Testis (tissue), 3 donors: ENCODE measurements around the gene DEAF1. TPM values are rescaled to one million over a fixed set of nuclear protein-coding genes. Genes with fewer than 3 reads are reported as not detected.

ENCODE experiments used
- DNase-seq: peaks from one replicate; pipeline ENCODE4 v3.0.0-alpha.2; 2019
- H3K27ac ChIP-seq, 2 donors: fragments of 200-600 bp; sonication (generic); one replicate each; pipeline ENCODE4 v1.5.1; 2019
- H3K27me3 ChIP-seq: fragments of 200-600 bp; sonication (generic); one replicate; pipeline ENCODE4 v1.5.1; 2019
- H3K36me3 ChIP-seq: fragments of 200-600 bp; sonication (generic); one replicate; pipeline ENCODE4 v1.5.1; 2017; ENCODE audit warnings: low read depth; ENCODE audit errors: missing control alignments
- H3K4me1 ChIP-seq: fragments of 200-600 bp; sonication (generic); one replicate; pipeline ENCODE4 v1.5.1; 2019
- H3K4me3 ChIP-seq, 2 donors: fragments of 200-600 bp; sonication (generic); one replicate each; pipeline ENCODE4 v1.5.1; 2017 to 2019
- H3K9me3 ChIP-seq: fragments of 200-600 bp; sonication (generic); one replicate; pipeline ENCODE4 v1.5.1; 2017
- CTCF ChIP-seq, 3 experiments: fragments of 450-650 bp in 2 of 3; fragments of 200-600 bp in 1 of 3; sonication (generic) in 1 of 3; IDR thresholded peaks; one replicate each; pipeline ENCODE4 v1.5.1; 2016 to 2019; ENCODE audit warnings: antibody characterized with exemption in 3 of 3, mild to moderate bottlenecking in 2 of 3, moderate library complexity in 1 of 3
- POLR2A ChIP-seq: fragments of 450-650 bp; IDR thresholded peaks from one replicate; pipeline ENCODE4 v1.6.1; 2017; ENCODE audit warnings: antibody characterized with exemption, mild to moderate bottlenecking, moderate library complexity
- WGBS, 2 donors: methylation state at CpG; one replicate each; pipeline ENCODE4 v1.1.5; 2018; 5-methylcytosine and 5-hydroxymethylcytosine counted together
- intact Hi-C: fragments of 100-400 bp; cut with DNase I; formaldehyde crosslinking; loops from one replicate; pipeline ENCODE4 v1.15.1; 2023; ENCODE audit warnings: low total_unique reads
- polyA plus RNA-seq: library from polyadenylated mRNA; stranded (reverse); fragments of 350-450 nt; fragmentation: Illumina TruSeq; extraction: RNeasy Lipid Tissue Mini Kit (QIAGEN cat#74804); gene quantifications from one replicate; pipeline ENCODE4 v1.2.3, GENCODE V29; 2014; ENCODE audit warnings: low read depth, low replicate concordance; ENCODE audit not compliant: insufficient read depth
- total RNA-seq, 2 donors: library from RNA; depleted of rRNA; stranded (reverse); fragments of >200 nt; gene quantifications; one replicate each; pipeline ENCODE4 v1.2.3, GENCODE V29; 2016

The DEAF1 gene
- total and polyA plus RNA-seq, 3 donors from 2014 or later, result 47.9 to 116 (median 82.5) TPM

GRCh38 chr11:621838-622237 lies 73.2 kb downstream of the DEAF1 start:
- no peaks in the 10 kb centered on the region for H3K9me3 ChIP-seq
- H3K27me3 ChIP-seq, result no peaks in the 10 kb centered on the region
- WGBS, 2 donors, result 88 to 92% methylated on average over 27 of the region's 27 CpGs
- TF ChIP-seq CTCF (IDR thresholded peaks at IDR 0.05) (no peak), POLR2A (no peak)
- no peak overlapping the region for H3K27ac ChIP-seq
- no peak overlapping the region for H3K4me3 ChIP-seq
- DNase-seq, result no peak
- H3K4me1 ChIP-seq, result no peaks in the 10 kb centered on the region
- H3K36me3 ChIP-seq, result no peaks in the 10 kb centered on the region
- intact Hi-C loops, result no loop called here

GRCh38 chr11:620935-621814 lies 73.8 kb downstream of the DEAF1 start:
- Histone ChIP-seq H3K27me3 (no peaks in the 10 kb centered on the region), H3K4me3 (no peak overlapping the region), H3K4me1 (no peaks in the 10 kb centered on the region), H3K27ac (no peak overlapping the region), H3K9me3 (no peaks in the 10 kb centered on the region), H3K36me3 (no peaks in the 10 kb centered on the region)
- DNase-seq, result no peak
- intact Hi-C loops, result no loop called here
- 81 to 90% methylated on average over 17 to 42 of the region's 45 CpGs for WGBS, 2 donors
- TF ChIP-seq POLR2A, result no peak

GRCh38 chr11:620201-620600 lies 74.8 kb downstream of the DEAF1 start:
- Histone ChIP-seq H3K27ac (no peak overlapping the region), H3K4me3 (no peak overlapping the region), H3K27me3 (no peaks in the 10 kb centered on the region), H3K36me3 (no peaks in the 10 kb centered on the region), H3K9me3 (no peaks in the 10 kb centered on the region), H3K4me1 (peaks cover under 1% of the 10 kb centered on the region)
- WGBS, 2 donors, result 95 to 97% methylated on average over 13 of the region's 13 CpGs
- intact Hi-C loops, result no loop called here
- no peak for DNase-seq
- TF ChIP-seq POLR2A (no peak), CTCF (IDR thresholded peaks at IDR 0.05) (no peak)

- intact Hi-C loops, result no loop called here
- H3K4me3 ChIP-seq, result no peak overlapping the region
- H3K9me3 ChIP-seq, result no peaks in the 10 kb centered on the region
- no peak for TF ChIP-seq POLR2A
- no peak for TF ChIP-seq CTCF (IDR thresholded peaks at IDR 0.05)
- 87 to 91% methylated on average over 3 to 22 of the region's 22 CpGs for WGBS, 2 donors
- no peaks in the 10 kb centered on the region for H3K27me3 ChIP-seq
- no peak for DNase-seq
- H3K27ac ChIP-seq, result no peak overlapping the region
- no peaks in the 10 kb centered on the region for H3K36me3 ChIP-seq
- peaks cover 6% of the 10 kb centered on the region for H3K4me1 ChIP-seq
Measured at GRCh38 chr11:619628-620050, 75.4 kb downstream of the DEAF1 start.

- Histone ChIP-seq H3K36me3 (no peaks in the 10 kb centered on the region), H3K4me3 (no peak overlapping the region), H3K4me1 (peaks cover 12% of the 10 kb centered on the region), H3K9me3 (no peaks in the 10 kb centered on the region), H3K27ac (no peak overlapping the region), H3K27me3 (no peaks in the 10 kb centered on the region)
- intact Hi-C loops, result no loop called here
- no peak for DNase-seq
- WGBS, 2 donors, result 81 to 92% methylated on average over 4 to 23 of the region's 24 CpGs
- TF ChIP-seq CTCF (IDR thresholded peaks at IDR 0.05) (no peak), POLR2A (no peak)
Measured at GRCh38 chr11:618856-619627, 76.0 kb downstream of the DEAF1 start.
